Transverse colon (tissue), 4 donors: ENCODE measurements around the gene IPO11.

Experiments used
- EP300 ChIP-seq: sonication (generic); formaldehyde crosslinking; IDR thresholded peaks from one replicate; pipeline ENCODE4 v1.6.1; 2017; ENCODE audit warnings: antibody characterized with exemption, low read depth
- POLR2A ChIP-seq: fragments of 450-650 bp; IDR thresholded peaks from one replicate; pipeline ENCODE4 v1.6.1; 2016; ENCODE audit warnings: antibody characterized with exemption, mild to moderate bottlenecking, moderate library complexity
- POLR2AphosphoS5 ChIP-seq, 3 donors: sonication (generic); formaldehyde crosslinking; IDR thresholded peaks; one replicate each; pipeline ENCODE4 v1.6.1; 2016; ENCODE audit warnings: antibody characterized with exemption in 3 of 3
- TF ChIP-seq, protein P1 (sequence below), 5 experiments: fragments of 200-600 bp in 3 of 5; fragments of 450-650 bp in 2 of 5; sonication (generic) in 3 of 5; IDR thresholded peaks; 1 replicate in 2 of 5; 2 replicates in 3 of 5; pipeline ENCODE4 v1.5.1; 2016 to 2017; ENCODE audit warnings: antibody characterized with exemption in 5 of 5, inconsistent platforms in 3 of 5, mild to moderate bottlenecking in 2 of 5, moderate library complexity in 1 of 5

DNA sequence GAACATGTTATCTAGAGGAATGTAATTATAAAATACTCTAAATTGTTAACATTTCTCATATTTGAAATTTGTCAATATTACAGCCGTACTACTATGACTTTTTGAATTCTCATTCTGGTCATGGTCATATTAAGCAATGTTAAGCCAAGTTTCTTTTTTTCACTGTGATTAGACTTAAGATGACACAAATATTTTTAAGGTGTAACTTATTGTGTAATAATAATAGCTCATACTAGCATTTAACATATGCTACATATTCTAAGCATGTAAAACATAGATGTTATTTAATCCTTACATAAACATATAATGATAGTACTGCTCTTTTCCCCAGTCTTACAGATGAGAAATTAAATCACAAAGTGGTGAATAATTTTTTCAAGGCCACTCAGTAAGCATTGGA, 130.2 kb downstream of the IPO11 start:
- TF ChIP-seq, protein P1, sequence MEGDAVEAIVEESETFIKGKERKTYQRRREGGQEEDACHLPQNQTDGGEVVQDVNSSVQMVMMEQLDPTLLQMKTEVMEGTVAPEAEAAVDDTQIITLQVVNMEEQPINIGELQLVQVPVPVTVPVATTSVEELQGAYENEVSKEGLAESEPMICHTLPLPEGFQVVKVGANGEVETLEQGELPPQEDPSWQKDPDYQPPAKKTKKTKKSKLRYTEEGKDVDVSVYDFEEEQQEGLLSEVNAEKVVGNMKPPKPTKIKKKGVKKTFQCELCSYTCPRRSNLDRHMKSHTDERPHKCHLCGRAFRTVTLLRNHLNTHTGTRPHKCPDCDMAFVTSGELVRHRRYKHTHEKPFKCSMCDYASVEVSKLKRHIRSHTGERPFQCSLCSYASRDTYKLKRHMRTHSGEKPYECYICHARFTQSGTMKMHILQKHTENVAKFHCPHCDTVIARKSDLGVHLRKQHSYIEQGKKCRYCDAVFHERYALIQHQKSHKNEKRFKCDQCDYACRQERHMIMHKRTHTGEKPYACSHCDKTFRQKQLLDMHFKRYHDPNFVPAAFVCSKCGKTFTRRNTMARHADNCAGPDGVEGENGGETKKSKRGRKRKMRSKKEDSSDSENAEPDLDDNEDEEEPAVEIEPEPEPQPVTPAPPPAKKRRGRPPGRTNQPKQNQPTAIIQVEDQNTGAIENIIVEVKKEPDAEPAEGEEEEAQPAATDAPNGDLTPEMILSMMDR (IDR thresholded peaks at IDR 0.05), result no peak
- TF ChIP-seq POLR2AphosphoS5 (IDR thresholded peaks at IDR 0.05), result no peak
- no peak for TF ChIP-seq EP300
- TF ChIP-seq POLR2A, result no peak
